GM19035 (cell line): ENCODE results near the gene CPLANE1.
"Not testable (repeated sequence)": the region's sequence is repeated elsewhere in the genome, so short reads cannot be mapped to it uniquely, and the experiment has no call there.

Experiments used
- ATAC-seq: cut with Tn5 transposase; IDR thresholded peaks from one replicate; pipeline ENCODE4 v1.9.1; 2021; ENCODE audit not compliant: unreplicated experiment

The CPLANE1 gene

GRCh38 chr5:37132646-37133045 lies 116.5 kb downstream of the CPLANE1 start:
- no peak for ATAC-seq

GRCh38 chr5:37121465-37121864 lies 127.7 kb downstream of the CPLANE1 start:
- ATAC-seq: no peak

DNA sequence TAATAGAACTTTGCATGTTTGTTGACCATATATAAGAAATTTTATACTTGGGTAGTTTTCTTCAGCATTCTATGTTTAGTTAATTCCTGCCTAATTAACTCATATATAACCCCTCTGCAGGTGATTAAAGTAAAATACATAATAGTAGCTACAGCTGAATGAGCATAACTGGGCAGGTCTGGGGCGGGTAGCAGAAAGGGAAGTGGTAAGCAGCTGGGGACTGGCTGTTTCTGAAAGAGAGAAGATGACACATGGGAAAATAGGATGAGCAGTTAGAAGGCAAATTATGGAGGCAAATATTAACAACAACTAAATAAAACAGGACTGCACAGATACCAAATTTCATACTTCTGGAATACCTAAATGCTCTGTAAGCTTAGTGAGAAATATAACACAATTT lies 128.1 kb downstream of the CPLANE1 start:
- ATAC-seq: no peak

DNA sequence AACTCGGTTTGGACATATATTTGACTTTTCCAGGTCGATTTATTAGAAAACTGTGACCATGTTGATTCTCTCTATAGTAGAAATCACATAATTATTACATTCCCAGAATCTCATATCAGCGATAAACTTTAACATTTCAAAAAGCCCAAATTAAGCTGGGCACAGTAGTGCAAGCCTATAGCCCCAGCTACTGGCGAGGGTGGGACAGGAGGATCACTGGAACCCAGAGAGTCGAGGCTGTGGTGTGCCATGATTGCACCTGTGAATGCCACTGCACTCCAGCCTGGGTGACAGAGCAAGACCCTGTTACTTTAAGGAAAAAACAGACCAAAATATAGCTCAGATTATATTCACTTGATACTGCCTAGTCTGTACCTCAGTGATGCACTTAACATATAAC lies 128.9 kb downstream of the CPLANE1 start:
- no peak for ATAC-seq

- no peak for ATAC-seq
Observed at GRCh38 chr5:37116359-37116758, 132.8 kb downstream of the CPLANE1 start.

DNA sequence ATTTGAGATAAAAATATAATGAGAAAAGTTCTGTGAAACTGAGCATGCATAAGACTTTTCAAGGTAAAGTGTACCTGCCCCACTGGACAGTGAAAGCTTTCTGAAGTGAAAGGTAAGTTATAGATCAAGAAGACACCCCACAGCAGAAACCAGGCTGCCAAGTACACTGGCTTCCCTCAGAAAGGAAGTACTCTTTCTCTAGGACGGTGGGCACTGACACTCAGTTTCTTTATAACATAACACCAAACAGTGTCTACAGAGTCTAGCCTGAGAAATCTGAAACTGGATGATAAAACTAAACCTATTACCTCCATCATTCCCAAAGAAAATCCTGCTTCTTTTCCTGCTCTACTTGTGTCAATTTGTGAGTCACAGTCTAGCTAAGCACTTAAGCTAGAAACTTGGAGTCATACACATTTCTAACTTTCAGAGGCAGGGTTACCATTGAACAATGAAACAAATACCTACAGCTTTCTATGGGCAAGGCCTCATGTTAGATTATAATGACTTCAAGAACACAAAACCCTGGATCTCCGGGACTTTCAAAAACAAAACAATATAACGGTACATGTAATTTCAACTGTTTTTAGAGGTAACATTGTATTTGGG lies 136.7 kb downstream of the CPLANE1 start:
- ATAC-seq: no peak

- peak; percentile 89 for ATAC-seq
Observed at GRCh38 chr5:37111426-37112382, 137.5 kb downstream of the CPLANE1 start.

- no peak for ATAC-seq
Observed at GRCh38 chr5:37110135-37110534, 139.0 kb downstream of the CPLANE1 start.

DNA sequence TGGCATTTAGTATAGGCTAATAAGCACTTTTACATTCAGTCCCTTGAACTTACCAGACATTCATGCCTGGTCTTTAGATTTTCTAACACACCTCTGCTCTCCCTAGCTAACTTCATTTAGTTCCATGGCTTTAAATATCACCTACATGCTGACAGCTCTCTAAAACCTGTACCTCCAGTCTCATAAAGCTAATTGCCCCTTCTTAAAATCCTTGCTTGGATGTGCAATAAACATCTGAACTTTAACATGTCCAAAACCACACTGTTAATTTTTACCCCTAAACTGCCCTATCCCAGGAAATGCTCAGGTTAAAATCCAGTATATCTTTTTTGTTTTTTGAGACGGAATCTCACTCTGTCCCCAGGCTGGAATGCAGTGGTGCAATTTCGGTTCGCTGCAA lies 139.8 kb downstream of the CPLANE1 start:
- ATAC-seq: no peak

- no peak for ATAC-seq
Observed at GRCh38 chr5:37103302-37103701, 145.9 kb downstream of the CPLANE1 start.

GRCh38 chr5:37099267-37099666 lies 149.9 kb downstream of the CPLANE1 start:
- not testable (repeated sequence) for ATAC-seq

DNA sequence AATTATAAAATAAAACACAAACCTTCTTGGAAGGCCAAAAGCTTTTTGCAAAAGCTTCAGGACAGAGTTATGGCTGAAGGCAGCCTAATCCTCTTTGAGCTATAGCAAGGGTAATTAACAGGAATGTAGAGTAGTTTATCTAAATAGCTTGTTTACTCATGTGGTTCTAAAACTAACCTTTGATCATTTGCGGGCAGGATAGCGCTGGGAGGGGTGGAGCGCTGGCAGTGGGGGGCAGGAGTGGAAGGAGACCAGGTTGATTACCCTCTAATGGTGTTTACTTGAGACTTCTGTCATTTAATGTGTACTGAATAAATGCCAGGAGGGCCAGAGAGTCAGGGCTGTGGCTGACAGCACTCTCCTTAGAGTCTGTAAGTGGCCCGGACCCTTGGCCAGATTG lies 155.4 kb downstream of the CPLANE1 start:
- ATAC-seq: not testable (repeated sequence)

DNA sequence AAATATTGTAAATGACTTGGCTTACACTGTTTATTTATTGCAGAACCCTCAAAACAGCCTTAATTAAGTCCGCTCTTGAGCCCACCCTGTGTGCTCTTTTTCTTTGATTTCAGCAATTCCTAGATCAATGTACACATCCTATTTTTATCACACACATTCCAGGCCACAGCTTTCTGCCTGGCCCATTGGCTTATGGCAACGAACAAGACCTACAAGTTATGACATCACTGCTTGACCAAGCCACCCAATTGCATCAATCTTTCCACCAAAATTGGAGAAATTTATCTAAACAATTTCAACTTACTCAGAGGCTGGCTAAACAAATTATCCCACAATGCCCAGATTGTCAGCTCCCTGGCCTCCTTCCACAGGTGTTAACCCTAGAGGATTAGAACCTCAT lies 158.4 kb downstream of the CPLANE1 start:
- no peak for ATAC-seq

GRCh38 chr5:37090123-37090726 lies 159.0 kb downstream of the CPLANE1 start:
- ATAC-seq: no peak

- ATAC-seq: no peak
Observed at GRCh38 chr5:37088009-37088408, 161.2 kb downstream of the CPLANE1 start.

- no peak for ATAC-seq
Observed at GRCh38 chr5:37086466-37087173, 162.6 kb downstream of the CPLANE1 start.

- not testable (repeated sequence) for ATAC-seq
Observed at GRCh38 chr5:37086026-37086425, 163.2 kb downstream of the CPLANE1 start.

GRCh38 chr5:37082977-37083376 lies 166.2 kb downstream of the CPLANE1 start:
- ATAC-seq: not testable (repeated sequence)

GRCh38 chr5:37080697-37081096 lies 168.5 kb downstream of the CPLANE1 start:
- no peak for ATAC-seq

GRCh38 chr5:37077146-37077545 lies 172.0 kb downstream of the CPLANE1 start:
- ATAC-seq: no peak

DNA sequence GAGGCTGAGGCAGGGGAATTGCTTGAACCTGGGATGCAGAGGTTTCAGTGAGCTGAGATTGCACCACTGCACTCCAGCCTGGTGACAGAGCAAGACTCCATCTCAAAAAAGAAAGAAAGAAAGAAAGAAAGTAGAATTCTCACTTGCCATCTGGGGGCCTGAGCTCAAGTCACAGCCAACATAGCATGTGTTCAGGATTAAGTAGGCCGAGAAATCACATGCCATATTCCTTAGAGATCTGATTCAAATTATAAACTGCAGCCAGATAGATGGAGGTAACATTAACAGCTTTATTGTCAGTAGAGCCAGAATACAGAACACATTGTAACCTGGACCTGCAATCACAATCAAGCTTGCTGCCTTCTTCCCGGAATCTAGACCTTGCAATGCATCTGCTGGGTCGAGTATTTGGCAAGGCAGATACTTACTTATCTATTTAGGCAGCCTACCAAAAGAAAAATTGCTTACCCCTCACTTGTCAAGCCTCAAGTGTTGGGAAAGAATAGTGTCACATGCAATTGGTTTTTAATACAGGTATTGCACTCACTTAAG lies 173.7 kb downstream of the CPLANE1 start:
- ATAC-seq: no peak
